OCI-LY7 (cell line): ENCODE results near the gene ZYG11B.

Experiments
- CTCF ChIP-seq: fragments of 200-600 bp; sonication (generic); conservative IDR thresholded peaks from 2 replicates; pipeline ENCODE4 v1.5.1; 2014; ENCODE audit warnings: mild to moderate bottlenecking, antibody characterized with exemption, low read length, moderate library complexity, mixed read lengths
- EZH2phosphoT487 ChIP-seq: fragments of 200-600 bp; sonication (generic); IDR thresholded peaks from 2 replicates; pipeline ENCODE4 v1.6.1; 2018; ENCODE audit warnings: low read depth, borderline replicate concordance, mild to moderate bottlenecking, mixed run types, antibody characterized with exemption, low read length, moderate library complexity, mixed read lengths

GRCh38 chr1:52857443-52857842 is 131.2 kb downstream of the ZYG11B start:
- TF ChIP-seq CTCF (no peak), EZH2phosphoT487 (no peak)
